Measurements from ENCODE around the gene CPPED1.

Gene CPPED1

GRCh38 chr16:12728469-12728868 is 75.2 kb downstream of the CPPED1 start:
- DNase-seq = no peak

- DNase-seq = no peak
Observed at GRCh38 chr16:12724226-12724625, 79.5 kb downstream of the CPPED1 start.

DNA sequence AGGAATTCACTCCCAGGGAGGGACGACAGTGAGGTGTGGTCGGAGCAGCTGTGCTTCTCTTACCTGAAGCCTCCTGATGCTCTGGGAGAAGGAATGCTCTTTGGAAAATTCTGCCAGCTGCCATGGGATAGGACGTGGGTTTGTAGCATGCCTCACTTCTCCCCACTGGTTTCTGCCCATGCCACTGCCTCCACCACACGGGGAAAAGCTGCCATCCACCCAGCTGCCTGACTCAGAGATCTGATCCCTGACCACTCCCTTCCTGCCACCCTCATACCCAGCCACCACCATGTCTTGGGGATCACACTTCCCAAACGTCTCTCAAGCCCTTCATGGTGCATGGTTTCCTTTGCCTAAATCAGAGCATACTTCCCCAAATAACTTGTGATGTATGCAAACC is 80.0 kb downstream of the CPPED1 start:
- peak; percentile 37 for DNase-seq

- no peak for DNase-seq
Observed at GRCh38 chr16:12721841-12722421, 81.8 kb downstream of the CPPED1 start.

GRCh38 chr16:12719972-12720371 is 83.7 kb downstream of the CPPED1 start:
- peak; percentile 16 for DNase-seq

GRCh38 chr16:12716658-12717057 is 87.0 kb downstream of the CPPED1 start:
- no peak for DNase-seq

DNA sequence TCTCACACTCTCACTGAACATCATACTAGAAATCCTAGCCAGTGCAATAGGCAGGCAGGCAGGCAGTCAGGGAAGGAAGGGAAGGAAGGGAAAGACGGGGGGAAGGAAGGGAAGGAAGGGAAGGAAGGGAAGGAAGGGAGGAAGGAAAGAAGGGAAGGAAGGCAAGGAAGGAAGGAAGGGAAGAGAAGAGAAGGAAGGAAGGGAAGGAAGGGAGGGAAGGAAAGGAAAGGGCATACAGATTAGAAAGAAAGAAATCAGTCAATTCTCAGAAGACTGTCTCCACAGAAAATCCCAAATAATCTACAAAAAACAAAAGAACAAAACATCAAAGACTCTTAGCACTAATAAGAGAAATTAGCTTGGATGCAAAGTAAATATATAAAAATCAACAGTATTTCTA is 93.9 kb downstream of the CPPED1 start:
- DNase-seq = no peak

DNA sequence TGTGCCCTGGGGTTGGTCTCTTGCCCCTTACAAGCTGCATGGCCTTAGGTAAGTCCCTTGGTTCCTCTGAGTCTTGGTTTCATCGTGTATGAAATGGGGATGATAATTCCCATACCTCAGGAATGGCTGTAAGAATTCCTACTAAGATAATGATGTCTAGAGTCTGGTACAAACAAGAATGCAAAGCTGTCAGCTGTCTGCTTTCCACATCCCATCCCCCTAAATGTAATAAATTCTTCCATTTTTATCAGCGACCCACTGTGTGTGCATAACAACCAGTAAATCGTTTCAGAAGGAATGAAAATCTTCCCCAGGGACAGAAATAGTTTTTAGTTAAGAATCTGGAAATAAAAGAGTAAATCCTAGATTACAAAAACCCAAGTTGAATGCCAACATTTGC is 95.4 kb downstream of the CPPED1 start:
- DNase-seq = no peak

- DNase-seq = no peak
Observed at GRCh38 chr16:12706628-12707027, 97.1 kb downstream of the CPPED1 start.

GRCh38 chr16:12704492-12705111 is 99.1 kb downstream of the CPPED1 start:
- DNase-seq = no peak

DNA sequence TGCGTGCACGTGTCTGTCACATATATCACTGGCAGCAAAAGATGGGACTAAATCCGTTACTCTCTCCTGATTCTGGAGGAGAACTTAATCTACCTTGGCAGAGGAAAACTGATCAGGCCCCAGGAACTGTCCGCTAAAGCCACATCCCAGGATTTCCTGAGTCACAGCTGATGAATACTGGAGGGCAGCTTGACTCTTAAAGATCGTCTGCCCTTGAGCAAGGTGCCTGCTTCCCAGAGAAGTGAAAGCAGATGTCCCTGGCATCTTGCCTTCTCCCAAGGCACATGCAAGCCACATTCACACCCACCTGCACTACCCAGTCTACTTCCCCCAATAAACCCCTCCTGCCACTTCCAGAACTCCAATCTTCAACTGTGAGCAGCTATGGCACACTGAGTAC is 99.8 kb downstream of the CPPED1 start:
- no peak for DNase-seq

GRCh38 chr16:12700161-12700560 is 103.5 kb downstream of the CPPED1 start:
- no peak for DNase-seq

DNA sequence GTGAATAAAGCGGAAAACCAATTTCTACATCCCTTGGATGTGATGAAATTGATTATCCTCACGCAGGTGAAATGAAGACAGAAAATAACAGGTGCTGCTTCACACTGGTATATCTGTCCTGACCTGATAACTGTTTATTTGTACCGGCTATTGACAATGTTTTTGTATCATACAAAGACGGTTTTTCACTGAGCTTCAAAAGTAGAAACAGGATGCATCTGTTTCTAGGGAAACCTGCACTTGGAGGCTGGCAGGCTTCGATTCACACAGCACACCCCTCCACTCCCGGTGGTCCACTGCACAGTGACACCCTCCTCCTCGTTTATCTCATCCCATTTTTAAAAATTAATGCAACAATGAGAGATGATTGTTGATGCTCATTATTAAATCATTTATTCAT is 104.5 kb downstream of the CPPED1 start:
- DNase-seq = no peak

GRCh38 chr16:12697437-12697836 is 106.2 kb downstream of the CPPED1 start:
- no peak for DNase-seq

- DNase-seq = no peak
Observed at GRCh38 chr16:12695454-12695853, 108.2 kb downstream of the CPPED1 start.

DNA sequence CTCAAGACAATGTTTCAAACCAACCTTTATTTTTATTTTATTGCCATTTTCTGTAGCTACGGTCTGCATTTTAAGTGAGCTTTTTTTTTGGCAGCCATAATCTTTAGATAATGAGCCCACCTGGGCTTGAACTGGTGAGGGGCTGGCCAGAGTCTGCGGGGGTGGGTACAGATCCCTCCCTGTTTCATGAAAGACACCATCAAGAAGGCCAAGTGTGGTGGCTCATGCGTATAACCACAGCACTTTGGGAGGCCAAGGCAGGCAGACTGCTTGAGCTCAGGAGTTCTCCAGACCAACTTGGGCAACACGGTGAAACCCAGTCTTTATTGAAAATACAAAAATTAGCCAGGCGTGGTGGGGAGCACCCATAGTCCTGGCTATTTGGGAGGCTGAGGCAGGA is 113.7 kb downstream of the CPPED1 start:
- DNase-seq = no peak

DNA sequence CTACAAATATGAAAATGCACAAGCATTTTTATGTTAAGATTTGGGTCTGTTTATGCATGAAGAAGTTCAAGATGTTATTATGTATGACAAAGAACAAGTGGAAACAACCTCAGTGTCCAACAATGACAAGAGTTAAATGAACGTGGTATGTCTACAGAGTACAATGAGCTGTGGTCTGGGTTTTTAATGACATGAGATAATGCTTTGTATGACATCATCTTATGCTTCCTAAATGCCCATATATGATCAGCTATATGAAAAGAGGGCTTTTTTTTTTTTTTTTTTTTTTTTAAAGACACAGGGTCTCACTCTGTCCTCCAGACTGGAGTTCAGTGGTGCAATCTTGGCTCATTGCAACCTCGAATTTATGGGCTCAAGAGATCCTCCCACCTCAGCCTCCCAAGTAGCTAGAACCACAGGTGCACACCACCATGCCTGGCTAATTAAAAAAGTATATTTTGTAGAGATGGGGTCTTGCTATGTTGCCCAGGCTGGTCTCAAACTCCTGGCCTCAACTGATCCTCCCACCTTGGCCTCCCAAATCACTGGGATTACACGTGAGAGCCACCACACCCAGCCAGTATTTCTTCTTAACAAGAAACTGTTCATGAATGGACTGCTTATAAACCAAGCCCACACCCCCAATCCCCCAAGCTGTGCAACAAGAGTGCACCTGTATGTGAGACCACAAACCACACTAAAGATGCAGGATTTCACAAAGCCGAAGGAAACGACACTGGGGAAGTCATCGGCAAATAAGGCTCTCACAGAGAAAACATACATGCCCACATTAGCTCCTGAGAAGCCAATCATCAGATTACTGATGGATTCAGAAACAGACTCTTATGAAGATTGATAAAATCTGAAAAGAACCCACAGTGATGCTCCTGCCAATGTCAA is 114.5 kb downstream of the CPPED1 start:
- peak; percentile 64 for DNase-seq

DNA sequence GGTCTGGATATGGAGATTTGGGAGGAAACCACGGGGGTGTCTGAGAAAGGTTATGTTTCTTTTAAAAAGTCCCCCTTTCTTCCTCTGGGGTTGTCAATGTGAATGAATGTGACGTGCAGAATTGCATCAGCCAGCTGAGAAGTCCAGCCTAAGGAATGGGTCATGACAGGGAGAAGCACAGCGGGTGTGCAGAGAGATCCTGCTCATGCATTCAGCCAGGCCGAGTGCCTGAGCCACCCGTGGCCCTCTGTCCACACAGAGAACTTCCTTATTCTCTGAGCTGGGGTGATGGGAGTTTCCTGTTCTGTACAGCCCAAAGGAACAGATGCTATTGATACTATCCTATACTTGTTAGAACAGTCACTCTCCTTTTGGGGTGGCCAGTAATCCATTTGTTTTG is 117.9 kb downstream of the CPPED1 start:
- DNase-seq = peak; percentile 76

- DNase-seq = peak; percentile 87
Observed at GRCh38 chr16:12682432-12683165, 121.1 kb downstream of the CPPED1 start.

DNA sequence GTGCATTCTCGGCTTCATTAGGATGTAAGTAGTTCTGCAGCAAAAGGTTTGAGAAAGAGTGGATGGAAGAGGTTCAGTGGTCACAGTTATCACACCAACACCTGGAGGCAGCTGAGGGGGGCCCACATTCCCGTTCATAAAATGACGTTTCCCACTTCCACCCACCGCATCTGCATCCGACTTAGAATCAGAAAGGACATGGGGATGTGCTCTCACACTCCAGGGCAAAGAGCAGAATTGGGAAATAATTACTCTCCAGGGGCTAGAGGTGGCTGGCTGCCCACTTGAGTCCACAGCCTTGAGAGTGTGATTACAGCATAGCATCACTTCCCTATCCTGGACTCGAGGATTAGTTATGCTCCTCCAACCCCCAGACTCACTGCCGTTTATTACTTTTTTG is 122.0 kb downstream of the CPPED1 start:
- DNase-seq = no peak

GRCh38 chr16:12680531-12680930 is 123.2 kb downstream of the CPPED1 start:
- no peak for DNase-seq

GRCh38 chr16:12679660-12680272 is 123.9 kb downstream of the CPPED1 start:
- DNase-seq = no peak

- DNase-seq = no peak
Observed at GRCh38 chr16:12678983-12679382, 124.7 kb downstream of the CPPED1 start.

Measured in hematopoietic multipotent progenitor cell treated with erythropoietin and hydrocortisone succinate and interleukin-3 and kit ligand, for 4 days (in vitro differentiated cells).